ENCODE measurements around the gene GFY.

GFY gene

DNA sequence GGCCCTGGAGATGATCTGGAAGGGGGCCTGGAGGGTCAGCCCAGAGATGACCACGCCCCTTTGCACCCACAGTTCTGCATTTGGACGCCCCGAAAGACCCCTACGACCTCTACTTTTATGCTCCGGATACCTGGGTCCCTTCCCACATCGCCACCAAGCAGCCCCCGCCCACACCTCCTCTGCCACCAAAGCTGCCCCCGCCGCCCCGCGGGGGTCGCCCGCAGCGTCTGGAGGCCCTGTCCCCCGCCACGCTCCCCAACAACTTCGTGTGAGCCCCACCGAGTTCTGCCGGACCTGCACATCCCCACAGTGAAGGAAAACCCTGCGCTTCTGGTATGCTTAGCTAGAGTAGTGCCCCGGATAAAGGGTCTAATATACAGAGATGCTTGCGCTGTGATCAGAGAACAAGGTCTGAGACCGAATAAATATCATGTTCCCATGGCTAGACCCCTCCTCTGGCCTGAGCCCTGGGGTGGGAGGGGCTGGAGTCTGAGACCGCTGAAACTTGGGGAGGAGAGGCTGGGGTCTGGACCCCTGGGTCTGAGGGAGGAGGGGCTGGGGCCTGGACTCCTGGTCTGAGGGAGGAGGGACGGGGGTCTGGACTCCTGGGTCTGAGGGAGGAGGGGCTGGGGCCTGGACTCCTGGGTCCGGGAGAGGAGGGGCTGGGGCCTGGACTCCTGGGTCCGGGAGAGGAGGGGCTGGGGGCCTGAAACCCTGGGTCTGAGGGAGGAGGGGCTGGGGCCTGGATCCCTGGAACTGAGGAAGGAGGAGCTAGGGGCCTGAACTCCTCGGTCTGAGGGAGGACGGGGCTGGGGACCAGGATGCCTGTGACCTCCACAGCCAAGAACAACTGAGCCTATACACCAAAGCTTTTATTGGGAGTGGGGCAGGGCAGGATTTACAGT, 3.6 kb downstream of the GFY start:
- DNase-seq: no peak

GRCh38 chr19:49430172-49430677, 5.0 kb downstream of the GFY start:
- no peak for DNase-seq

DNA sequence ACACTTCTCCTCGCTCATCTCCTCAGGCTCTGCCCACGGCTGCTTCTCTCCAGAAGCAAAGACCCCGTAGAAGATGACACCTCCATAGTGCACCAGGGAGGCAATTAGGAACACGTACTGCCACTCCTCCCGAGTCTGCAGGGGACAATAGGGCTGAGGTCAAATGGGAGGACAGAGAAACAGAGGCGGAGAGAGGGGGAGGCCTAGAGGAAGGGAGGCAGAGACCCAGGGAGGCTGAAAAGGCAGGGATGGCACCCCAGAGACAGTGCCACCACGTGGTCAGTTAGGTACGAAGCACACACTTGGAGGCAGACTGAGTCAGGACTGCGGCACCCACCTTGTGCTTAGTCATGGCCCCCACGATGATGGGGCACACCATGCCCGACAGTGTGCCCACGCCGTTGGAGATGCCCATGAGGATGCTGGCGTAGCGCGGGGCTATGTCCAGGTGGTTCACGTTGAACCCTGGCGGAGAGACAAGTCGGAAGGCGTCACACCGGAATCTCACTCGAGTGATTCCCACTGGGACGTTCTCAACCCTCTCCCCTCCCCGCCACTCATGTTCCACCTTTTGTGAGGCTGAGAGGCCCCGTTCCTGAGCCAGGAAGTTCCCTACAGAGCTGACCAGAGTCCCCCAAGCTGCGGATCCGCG, 5.6 kb downstream of the GFY start:
- DNase-seq: no peak

- no peak for DNase-seq
Measured at GRCh38 chr19:49431330-49431749, 6.2 kb downstream of the GFY start.

- DNase-seq: no peak
Measured at GRCh38 chr19:49432141-49433073, 7.2 kb downstream of the GFY start.

GRCh38 chr19:49433240-49433901, 8.2 kb downstream of the GFY start:
- no peak for DNase-seq

GRCh38 chr19:49434907-49435583, 9.9 kb downstream of the GFY start:
- no peak for DNase-seq

DNA sequence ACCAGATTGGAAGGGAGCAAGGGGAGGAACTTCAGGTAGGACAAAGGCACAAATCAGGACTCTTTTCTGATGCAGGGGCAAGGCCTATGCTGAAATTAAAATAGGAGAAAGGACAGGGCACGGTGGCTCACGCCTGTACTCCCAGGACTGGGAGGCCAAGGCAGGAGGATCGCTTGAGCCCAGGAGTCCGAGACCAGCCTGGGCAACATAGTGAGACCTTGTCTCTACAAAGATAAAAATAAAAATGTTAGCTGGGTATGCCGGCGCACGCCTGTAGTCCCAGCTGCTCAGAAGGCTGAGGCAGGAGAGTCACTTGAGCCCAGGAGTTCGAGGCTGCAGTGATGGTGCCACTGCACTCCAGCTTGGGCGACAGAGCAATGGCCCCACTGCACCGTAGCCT, 10.5 kb downstream of the GFY start:
- no peak for DNase-seq

GRCh38 chr19:49436381-49437017, 11.3 kb downstream of the GFY start:
- DNase-seq: no peak

- no peak for DNase-seq
Measured at GRCh38 chr19:49437231-49437630, 12.0 kb downstream of the GFY start.

- DNase-seq: no peak
Measured at GRCh38 chr19:49438261-49438660, 13.1 kb downstream of the GFY start.

DNA sequence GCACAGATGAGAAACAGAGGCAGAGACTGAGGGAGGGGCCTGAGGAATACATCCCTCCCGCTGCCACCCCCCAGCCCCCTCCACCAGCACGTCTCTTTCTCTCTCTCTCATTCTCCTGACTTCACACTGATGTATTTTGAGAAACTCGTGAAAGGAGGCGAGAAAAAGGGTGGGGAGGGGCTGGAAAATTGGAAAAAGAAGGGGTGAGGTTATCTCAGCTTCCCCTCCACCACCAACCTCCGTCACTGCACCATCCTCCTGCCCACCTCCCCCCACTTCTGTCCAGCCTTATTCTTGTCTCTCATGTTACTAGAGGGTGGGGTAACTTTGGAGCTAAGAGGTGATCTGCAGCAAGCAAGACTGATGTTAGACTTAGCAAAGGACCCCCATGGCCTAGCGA, 14.6 kb downstream of the GFY start:
- no peak for DNase-seq

DNA sequence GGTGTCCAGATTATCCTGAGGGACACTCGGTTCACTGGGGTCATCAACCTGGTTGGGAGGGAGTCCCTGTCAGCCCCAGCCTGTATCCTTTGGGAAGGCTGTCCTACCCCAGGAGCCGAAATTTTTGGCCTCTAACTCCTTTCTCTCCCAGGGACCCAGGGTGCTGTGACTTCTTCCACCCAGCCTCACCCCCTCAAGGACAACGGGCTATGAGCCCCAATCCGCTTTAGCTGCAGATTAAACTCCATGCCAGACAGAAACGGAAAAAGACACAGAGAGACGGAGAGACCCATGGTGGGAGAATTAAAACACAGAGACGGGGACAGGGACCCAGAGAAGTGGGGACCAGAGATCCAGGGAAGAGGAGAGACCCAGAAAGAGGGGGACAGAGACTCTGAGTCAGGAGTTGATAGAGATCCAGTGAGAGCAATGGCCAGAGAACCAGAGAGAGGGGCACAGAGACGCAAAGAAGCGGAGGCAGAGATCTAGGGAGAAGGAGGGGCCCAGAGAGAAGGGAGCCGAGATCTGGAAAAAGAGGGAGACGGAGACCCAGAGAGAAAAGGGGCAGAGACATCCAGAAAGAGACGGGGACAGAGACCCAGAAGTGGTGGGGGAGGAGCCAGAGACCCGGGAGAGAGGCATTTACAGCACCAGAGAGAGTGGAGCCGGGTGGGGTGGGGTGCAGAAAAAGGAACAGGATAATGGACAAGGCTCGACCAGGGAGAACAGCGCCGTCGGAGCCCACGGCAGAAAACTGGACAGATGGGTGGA, 15.4 kb downstream of the GFY start:
- no peak for DNase-seq

GRCh38 chr19:49441210-49441959, 16.2 kb downstream of the GFY start, which contains the start of gene SLC17A7:
SLC17A7 (minus strand) TSS chr19:49441527; CDS start chr19:49441379, 148 bp downstream.
- DNase-seq: no peak

DNA sequence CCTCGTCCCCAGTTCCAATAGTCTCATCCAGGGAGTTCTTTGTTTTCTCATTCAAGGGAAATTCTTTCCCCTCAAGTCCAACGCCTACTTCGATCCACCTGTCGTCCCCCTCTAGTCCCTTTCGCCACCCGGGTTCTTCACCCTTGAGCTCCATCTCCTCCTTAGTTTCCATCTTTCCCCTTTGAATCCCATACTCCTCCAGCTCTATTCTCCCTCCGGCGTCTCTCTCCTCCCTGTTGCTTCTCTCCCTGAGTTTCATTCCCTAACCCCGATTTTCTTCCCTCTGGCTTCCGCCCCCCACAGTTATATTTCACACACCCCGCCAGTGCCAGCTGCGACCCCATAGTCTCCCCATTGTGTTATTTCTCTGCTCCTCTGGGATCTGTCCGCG, 16.8 kb downstream of the GFY start:
- no peak for DNase-seq

DNA sequence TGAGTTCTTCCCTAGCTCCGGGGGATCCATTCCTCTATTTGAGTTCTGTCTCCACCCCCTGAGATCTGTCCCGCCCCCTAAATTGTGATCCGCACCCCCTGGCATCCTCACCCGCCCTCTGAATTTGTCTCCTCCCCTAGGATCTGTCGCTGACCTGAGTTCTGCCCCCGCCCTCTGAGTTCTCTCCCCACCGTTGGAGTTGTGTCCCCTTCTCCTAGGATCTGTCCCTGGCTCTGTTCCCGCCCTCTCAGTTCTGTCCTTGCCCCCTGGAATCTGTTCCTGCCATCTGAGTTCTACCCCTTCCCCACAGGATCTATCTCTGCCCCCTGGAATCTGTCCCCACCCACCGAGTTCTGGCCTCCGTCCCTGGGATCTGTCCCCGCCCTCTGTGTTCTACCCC, 17.2 kb downstream of the GFY start:
- no peak for DNase-seq

GRCh38 chr19:49442771-49443365, 17.7 kb downstream of the GFY start:
- DNase-seq: no peak

GRCh38 chr19:49443366-49444099, 18.3 kb downstream of the GFY start:
- peak; percentile 92 for DNase-seq
